Caco-2 (cell line): ENCODE data around the gene BABAM2. TPM values are rescaled to one million over a fixed set of nuclear protein-coding genes. Genes with fewer than 3 reads are reported as not detected.

Experiments used
- BruUV-seq: library from RNA; stranded (reverse); fragments of 400-500 nt; replicated peaks from 2 replicates; lab custom pipeline; 2021; lab: Mats Ljungman, UMichigan
- CTCF ChIA-PET: fragments of 300-600 bp; sonication (Branson Sonifier 250); formaldehyde crosslinking; loops from one replicate; lab custom pipeline; 2022; ENCODE audit warnings: antibody characterized with exemption; lab: Charles Lee
- POLR2A ChIA-PET: fragments of 300-600 bp; sonication (Branson Sonifier 250); formaldehyde crosslinking; loops from one replicate; lab custom pipeline; 2022; ENCODE audit warnings: antibody characterized with exemption; lab: Charles Lee
- DNase-seq, 2 experiments: peaks; one replicate each; pipeline versions ENCODE4 v3.0.0 to v3.0.0-alpha.2; 2020 to 2022
- H3K27me3 ChIP-seq: replicated peaks from 2 replicates; pipeline ENCODE4 v1.6.0; 2011; ENCODE audit warnings: low read length; ENCODE audit not compliant: control insufficient read depth, insufficient read depth
- H3K36me3 ChIP-seq: 2 replicates; pipeline ENCODE4 v1.5.1; 2011; ENCODE audit warnings: low read length; ENCODE audit not compliant: control insufficient read depth, insufficient read depth
- H3K4me1 ChIP-seq: fragments of 250-450 bp; sonication (Bioruptor Pico); 2 replicates; pipeline ENCODE4 v1.5.1; 2020; ENCODE audit warnings: mild to moderate bottlenecking
- H3K4me3 ChIP-seq: 2 replicates; pipeline ENCODE4 v1.5.1; 2011; ENCODE audit warnings: low read depth, mild to moderate bottlenecking, control low read depth, low read length
- H3K9me3 ChIP-seq: fragments of 250-450 bp; sonication (Bioruptor Pico); 2 replicates; pipeline ENCODE4 v1.5.1; 2020; ENCODE audit warnings: mild to moderate bottlenecking, moderate library complexity
- H3K27ac Mint-ChIP-seq: one replicate; pipeline ENCODE4 v1.8.0; 2022; ENCODE audit warnings: mixed read lengths; ENCODE audit not compliant: unreplicated experiment
- H3K27me3 Mint-ChIP-seq: one replicate; pipeline ENCODE4 v1.8.0; 2022; ENCODE audit warnings: mixed read lengths; ENCODE audit not compliant: insufficient read depth, unreplicated experiment
- H3K36me3 Mint-ChIP-seq: one replicate; pipeline ENCODE4 v1.8.0; 2022; ENCODE audit warnings: mild to moderate bottlenecking, mixed read lengths; ENCODE audit not compliant: insufficient read depth, unreplicated experiment
- H3K4me1 Mint-ChIP-seq: one replicate; pipeline ENCODE4 v1.8.0; 2022; ENCODE audit warnings: low read depth, mixed read lengths; ENCODE audit not compliant: unreplicated experiment
- H3K4me3 Mint-ChIP-seq: one replicate; pipeline ENCODE4 v1.8.0; 2022; ENCODE audit warnings: mild to moderate bottlenecking, moderate library complexity, mixed read lengths; ENCODE audit not compliant: unreplicated experiment
- H3K9me3 Mint-ChIP-seq: one replicate; pipeline ENCODE4 v1.8.0; 2022; ENCODE audit warnings: mixed read lengths; ENCODE audit not compliant: unreplicated experiment
- CTCF ChIP-seq, 2 experiments: fragments of 200-600 bp in 1 of 2; IDR thresholded peaks; 1 replicate in 1 of 2; 2 replicates in 1 of 2; pipeline versions ENCODE4 v1.5.1 to v1.8.0; 2011 to 2022; ENCODE audit warnings: antibody characterized with exemption in 1 of 2, control low read depth in 1 of 2, inconsistent platforms in 1 of 2, low read depth in 1 of 2, low read length in 1 of 2, mild to moderate bottlenecking in 1 of 2, moderate library complexity in 1 of 2; ENCODE audit not compliant: insufficient read depth in 1 of 2, severe bottlenecking in 1 of 2, unreplicated experiment in 1 of 2
- intact Hi-C: fragments of 100-400 bp; cut with micrococcal nuclease; formaldehyde crosslinking; loops from one replicate; pipeline ENCODE4 v1.10.0; 2022; ENCODE audit not compliant: unreplicated experiment
- total RNA-seq: library from RNA; stranded (reverse); gene quantifications from 2 replicates; pipeline ENCODE4 v1.2.3, GENCODE V29; 2022

The BABAM2 gene
- total RNA-seq, 1 experiment from 2014 or later = 57.3 TPM

GRCh38 chr2:28160986-28161425 is 270.5 kb downstream of the BABAM2 start:
- ChIA-PET CTCF (no interaction called here), POLR2A (no interaction called here)
- Histone ChIP-seq H3K4me3 (no peak overlapping the region), H3K36me3 (peaks cover 1% of the 10 kb centered on the region; the same call in 1 of the 2 replicates), H3K4me1 (peaks cover 38% of the 10 kb centered on the region), H3K9me3 (peaks cover 12% of the 10 kb centered on the region), H3K27me3 (no peaks in the 10 kb centered on the region)
- BruUV-seq = no TSS peak
- Mint-ChIP-seq H3K4me1 (peaks cover 39% of the 10 kb centered on the region), H3K27me3 (no peaks in the 10 kb centered on the region), H3K9me3 (peaks cover 14% of the 10 kb centered on the region), H3K36me3 (peaks cover 19% of the 10 kb centered on the region), H3K4me3 (no peak overlapping the region), H3K27ac (no peak overlapping the region)
- DNase-seq = no peak
- TF ChIP-seq CTCF (IDR thresholded peaks at IDR 0.05; ENCODE audit: insufficient read depth in 1 of 2, low read depth in 1 of 2, low read length in 1 of 2, severe bottlenecking in 1 of 2, unreplicated experiment in 1 of 2) = no peak
- intact Hi-C loops = no loop called here

- Histone ChIP-seq H3K36me3 (peaks cover 1% of the 10 kb centered on the region; the same call in 1 of the 2 replicates), H3K4me3 (no peak overlapping the region), H3K4me1 (peaks cover 38% of the 10 kb centered on the region), H3K9me3 (peaks cover 8% of the 10 kb centered on the region; the same call in 1 of the 2 replicates), H3K27me3 (no peaks in the 10 kb centered on the region)
- BruUV-seq = no TSS peak
- no peak overlapping the region for H3K27ac Mint-ChIP-seq
- H3K4me3 Mint-ChIP-seq = no peak overlapping the region
- peaks cover 10% of the 10 kb centered on the region for H3K9me3 Mint-ChIP-seq
- H3K36me3 Mint-ChIP-seq = peaks cover 18% of the 10 kb centered on the region
- TF ChIP-seq CTCF (IDR thresholded peaks at IDR 0.05; ENCODE audit: insufficient read depth in 1 of 2, low read depth in 1 of 2, low read length in 1 of 2, severe bottlenecking in 1 of 2, unreplicated experiment in 1 of 2) = no peak
- ChIA-PET CTCF (no interaction called here), POLR2A (no interaction called here)
- DNase-seq = peak in 1 of 2 experiments; percentile 49
- peaks cover 42% of the 10 kb centered on the region for H3K4me1 Mint-ChIP-seq
- H3K27me3 Mint-ChIP-seq = no peaks in the 10 kb centered on the region
- intact Hi-C loops = no loop called here
Observed at GRCh38 chr2:28161466-28161865, 270.9 kb downstream of the BABAM2 start.

- intact Hi-C loops = no loop called here
- Histone ChIP-seq H3K4me1 (peaks cover 38% of the 10 kb centered on the region), H3K9me3 (no peaks in the 10 kb centered on the region), H3K27me3 (no peaks in the 10 kb centered on the region), H3K4me3 (no peak overlapping the region), H3K36me3 (peaks cover 1% of the 10 kb centered on the region; the same call in 1 of the 2 replicates)
- ChIA-PET CTCF (no interaction called here), POLR2A (no interaction called here)
- Mint-ChIP-seq H3K27me3 (no peaks in the 10 kb centered on the region), H3K36me3 (peaks cover 18% of the 10 kb centered on the region), H3K4me3 (no peak overlapping the region), H3K27ac (no peak overlapping the region), H3K4me1 (peaks cover 49% of the 10 kb centered on the region), H3K9me3 (peaks cover 10% of the 10 kb centered on the region)
- BruUV-seq = no TSS peak
- no peak for DNase-seq
- TF ChIP-seq CTCF (IDR thresholded peaks at IDR 0.05; ENCODE audit: insufficient read depth in 1 of 2, low read depth in 1 of 2, low read length in 1 of 2, severe bottlenecking in 1 of 2, unreplicated experiment in 1 of 2) = no peak
Observed at GRCh38 chr2:28162564-28162963, 272.0 kb downstream of the BABAM2 start.
